ENCODE measurements around the gene SMARCC2. TPM values are rescaled to one million over a fixed set of nuclear protein-coding genes. Genes with fewer than 3 reads are reported as not detected.

SMARCC2 gene
- total and polyA plus RNA-seq, 9 of the 15 experiments (the other 6 are each of a cell fraction or from before 2014, with no cell fraction given), result 11.9 to 86.0 (median 36.6) TPM

- TF ChIP-seq ZNF197 (CRISPR knock-in tag; IDR thresholded peaks at IDR 0.05; ENCODE audit: low read depth) (no peak), ZBED1 (IDR thresholded peaks at IDR 0.05) (no peak), CXXC5 (CRISPR knock-in tag; IDR thresholded peaks at IDR 0.05) (peak; percentile 22; the same call in 1 of the 2 replicates), EWSR1 (IDR thresholded peaks at IDR 0.05; ENCODE audit: borderline replicate concordance, low read depth, partially characterized antibody) (no peak), THAP7 (CRISPR knock-in tag; IDR thresholded peaks at IDR 0.05) (no peak), ZBTB17 (CRISPR knock-in tag; IDR thresholded peaks at IDR 0.05) (no peak), CCAR2 (IDR thresholded peaks at IDR 0.05; ENCODE audit: low read depth, low read length) (no peak), RREB1 (CRISPR knock-in tag; IDR thresholded peaks at IDR 0.05) (no peak), ZFP36 (IDR thresholded peaks at IDR 0.05; ENCODE audit: low read depth, low read length, partially characterized antibody) (peak; percentile 3), NUFIP1 (IDR thresholded peaks at IDR 0.05; ENCODE audit: partially characterized antibody) (peak; percentile 29)
- TF ChIP-seq, protein P1, sequence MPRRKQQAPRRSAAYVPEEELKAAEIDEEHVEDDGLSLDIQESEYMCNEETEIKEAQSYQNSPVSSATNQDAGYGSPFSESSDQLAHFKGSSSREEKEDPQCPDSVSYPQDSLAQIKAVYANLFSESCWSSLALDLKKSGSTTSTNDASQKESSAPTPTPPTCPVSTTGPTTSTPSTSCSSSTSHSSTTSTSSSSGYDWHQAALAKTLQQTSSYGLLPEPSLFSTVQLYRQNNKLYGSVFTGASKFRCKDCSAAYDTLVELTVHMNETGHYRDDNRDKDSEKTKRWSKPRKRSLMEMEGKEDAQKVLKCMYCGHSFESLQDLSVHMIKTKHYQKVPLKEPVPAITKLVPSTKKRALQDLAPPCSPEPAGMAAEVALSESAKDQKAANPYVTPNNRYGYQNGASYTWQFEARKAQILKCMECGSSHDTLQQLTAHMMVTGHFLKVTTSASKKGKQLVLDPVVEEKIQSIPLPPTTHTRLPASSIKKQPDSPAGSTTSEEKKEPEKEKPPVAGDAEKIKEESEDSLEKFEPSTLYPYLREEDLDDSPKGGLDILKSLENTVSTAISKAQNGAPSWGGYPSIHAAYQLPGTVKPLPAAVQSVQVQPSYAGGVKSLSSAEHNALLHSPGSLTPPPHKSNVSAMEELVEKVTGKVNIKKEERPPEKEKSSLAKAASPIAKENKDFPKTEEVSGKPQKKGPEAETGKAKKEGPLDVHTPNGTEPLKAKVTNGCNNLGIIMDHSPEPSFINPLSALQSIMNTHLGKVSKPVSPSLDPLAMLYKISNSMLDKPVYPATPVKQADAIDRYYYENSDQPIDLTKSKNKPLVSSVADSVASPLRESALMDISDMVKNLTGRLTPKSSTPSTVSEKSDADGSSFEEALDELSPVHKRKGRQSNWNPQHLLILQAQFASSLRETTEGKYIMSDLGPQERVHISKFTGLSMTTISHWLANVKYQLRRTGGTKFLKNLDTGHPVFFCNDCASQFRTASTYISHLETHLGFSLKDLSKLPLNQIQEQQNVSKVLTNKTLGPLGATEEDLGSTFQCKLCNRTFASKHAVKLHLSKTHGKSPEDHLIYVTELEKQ (CRISPR knock-in tag; IDR thresholded peaks at IDR 0.05), result no peak
- TF ChIP-seq, protein P2, sequence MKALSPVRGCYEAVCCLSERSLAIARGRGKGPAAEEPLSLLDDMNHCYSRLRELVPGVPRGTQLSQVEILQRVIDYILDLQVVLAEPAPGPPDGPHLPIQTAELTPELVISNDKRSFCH (CRISPR knock-in tag; IDR thresholded peaks at IDR 0.05), result no peak
- TF ChIP-seq, protein P2 (tag; IDR thresholded peaks at IDR 0.05), result no peak
Measured at GRCh38 chr12:56157201-56158028, 31.9 kb downstream of the SMARCC2 start (continued).

Measured in K562 (cell line).